Upper lobe of left lung (tissue), 6 donors: ENCODE data around the gene CDH13. TPM values are rescaled to one million over a fixed set of nuclear protein-coding genes. Genes with fewer than 3 reads are reported as not detected.

Source experiments
- ATAC-seq, 2 donors: fragments of 200-7000 bp; cut with Tn5 transposase; one replicate each; pipeline ENCODE4 v1.9.1; 2022; ENCODE audit warnings: mild to moderate bottlenecking in 2 of 2, moderate library complexity in 2 of 2; ENCODE audit not compliant: low FRiP score in 2 of 2
- DNase-seq, 2 donors: peaks; one replicate each; pipeline ENCODE4 v3.0.0-alpha.2; 2019 to 2020
- H3K27ac ChIP-seq, 4 donors: fragments of 200-600 bp; sonication (generic); one replicate each; pipeline ENCODE4 v1.5.1; 2016 to 2019
- H3K27me3 ChIP-seq, 4 donors: fragments of 200-600 bp; sonication (generic); one replicate each; pipeline ENCODE4 v1.5.1; 2017 to 2019
- H3K36me3 ChIP-seq, 4 donors: fragments of 200-600 bp; sonication (generic); one replicate each; pipeline ENCODE4 v1.5.1; 2016 to 2019
- H3K4me1 ChIP-seq, 4 donors: fragments of 200-600 bp; sonication (generic); one replicate each; pipeline ENCODE4 v1.5.1; 2018 to 2019
- H3K4me3 ChIP-seq, 4 donors: fragments of 200-600 bp; sonication (generic); one replicate each; pipeline ENCODE4 v1.5.1; 2017 to 2019; ENCODE audit warnings: mild to moderate bottlenecking in 2 of 4, moderate library complexity in 1 of 4
- H3K9me3 ChIP-seq, 4 donors: fragments of 200-600 bp; sonication (generic); one replicate each; pipeline ENCODE4 v1.5.1; 2018 to 2019
- EP300 ChIP-seq, 4 donors: sonication (generic); formaldehyde crosslinking; IDR thresholded peaks; one replicate each; pipeline ENCODE4 v1.5.1; 2017; ENCODE audit warnings: antibody characterized with exemption in 4 of 4, control low read depth in 2 of 4
- POLR2A ChIP-seq, 4 donors: fragments of 450-650 bp; IDR thresholded peaks; one replicate each; pipeline ENCODE4 v1.5.1; 2016 to 2017; ENCODE audit warnings: antibody characterized with exemption in 4 of 4, mild to moderate bottlenecking in 2 of 4
- POLR2AphosphoS5 ChIP-seq, 2 donors: sonication (generic); formaldehyde crosslinking; IDR thresholded peaks; one replicate each; pipeline ENCODE4 v1.5.1; 2017; ENCODE audit warnings: antibody characterized with exemption in 2 of 2
- WGBS, 2 donors: methylation state at CpG; one replicate each; pipeline ENCODE4 v1.1.5; 2017 to 2018; 5-methylcytosine and 5-hydroxymethylcytosine counted together
- total RNA-seq, 6 donors: library from RNA; depleted of rRNA in 4 of 6; stranded (reverse); fragments of >200 nt in 4 of 6; gene quantifications; one replicate each; pipeline versions ENCODE4 v1.1.0 to v1.2.1, GENCODE V29; 2016 to 2021
- TF ChIP-seq, protein P1 (sequence below), 6 experiments: fragments of 450-650 bp in 4 of 6; fragments of 200-600 bp in 2 of 6; sonication (generic) in 2 of 6; IDR thresholded peaks; one replicate each; pipeline ENCODE4 v1.5.1; 2016 to 2019; ENCODE audit warnings: antibody characterized with exemption in 6 of 6
- donor health status: DM: no; HTN: no; CAD: no; lungs with moderate emphysema.
- donor health status: DM: no; HTN: yes; CAD: no; lungs with severe emphysema.

CDH13 gene
- total RNA-seq, 6 donors from 2014 or later, result 11.3 to 39.8 (median 19.9) TPM

DNA sequence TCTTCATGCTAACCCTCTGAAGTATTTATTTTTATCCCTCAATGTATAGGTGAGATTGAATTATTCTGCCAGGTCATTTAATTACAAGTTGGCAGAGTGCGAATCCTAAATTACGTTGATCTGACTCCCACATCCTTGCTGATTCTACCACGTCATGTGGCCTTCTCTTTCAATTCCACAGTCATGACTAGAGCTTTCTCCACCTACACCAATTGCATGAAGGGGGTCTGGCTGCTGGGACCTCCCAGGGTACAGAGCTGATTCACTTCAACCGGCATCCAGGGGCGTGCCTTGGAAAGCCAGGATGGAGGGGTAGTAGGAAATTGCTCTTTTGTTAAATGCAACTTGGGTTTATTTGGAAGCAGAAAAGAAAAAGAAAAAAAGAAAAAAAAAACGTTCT lies 41.1 kb upstream of the CDH13 start:
- Histone ChIP-seq H3K4me1 (no peaks in the 10 kb centered on the region), H3K27me3 (no peaks in the 10 kb centered on the region), H3K4me3 (no peak overlapping the region), H3K9me3 (no peaks in the 10 kb centered on the region), H3K27ac (no peak overlapping the region), H3K36me3 (no peaks in the 10 kb centered on the region)
- ATAC-seq (no peak), DNase-seq (no peak)
- no peak for TF ChIP-seq POLR2AphosphoS5 (IDR thresholded peaks at IDR 0.05)
- no peak for TF ChIP-seq EP300 (IDR thresholded peaks at IDR 0.05)
- no peak for TF ChIP-seq POLR2A (IDR thresholded peaks at IDR 0.05)
- WGBS, 2 donors, result 70 to 82% methylated on average over 6 of the region's 6 CpGs

DNA sequence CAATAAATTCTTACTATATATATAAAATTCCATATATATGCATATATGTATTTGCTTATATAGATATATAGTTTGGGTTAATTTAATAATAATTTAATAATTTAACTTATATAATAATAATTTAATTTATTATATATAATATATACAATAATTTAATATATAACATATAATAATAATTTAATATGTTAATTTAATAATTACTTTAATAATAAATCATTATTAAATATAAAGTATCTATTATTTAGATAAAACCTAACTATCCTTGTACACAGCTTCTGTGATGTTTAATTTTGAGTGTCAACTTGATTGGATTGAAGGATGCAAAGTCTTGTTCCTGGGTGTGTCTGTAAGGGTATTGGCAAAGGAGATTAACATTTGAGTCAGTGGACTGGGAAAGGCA lies 40.6 kb upstream of the CDH13 start:
- no peaks in the 10 kb centered on the region for H3K4me1 ChIP-seq
- no peaks in the 10 kb centered on the region for H3K36me3 ChIP-seq
- no peak overlapping the region for H3K4me3 ChIP-seq
- H3K27me3 ChIP-seq, result no peaks in the 10 kb centered on the region
- no peaks in the 10 kb centered on the region for H3K9me3 ChIP-seq
- no peak for TF ChIP-seq POLR2AphosphoS5 (IDR thresholded peaks at IDR 0.05)
- no peak for TF ChIP-seq EP300 (IDR thresholded peaks at IDR 0.05)
- TF ChIP-seq POLR2A (IDR thresholded peaks at IDR 0.05), result no peak
- TF ChIP-seq, protein P1, sequence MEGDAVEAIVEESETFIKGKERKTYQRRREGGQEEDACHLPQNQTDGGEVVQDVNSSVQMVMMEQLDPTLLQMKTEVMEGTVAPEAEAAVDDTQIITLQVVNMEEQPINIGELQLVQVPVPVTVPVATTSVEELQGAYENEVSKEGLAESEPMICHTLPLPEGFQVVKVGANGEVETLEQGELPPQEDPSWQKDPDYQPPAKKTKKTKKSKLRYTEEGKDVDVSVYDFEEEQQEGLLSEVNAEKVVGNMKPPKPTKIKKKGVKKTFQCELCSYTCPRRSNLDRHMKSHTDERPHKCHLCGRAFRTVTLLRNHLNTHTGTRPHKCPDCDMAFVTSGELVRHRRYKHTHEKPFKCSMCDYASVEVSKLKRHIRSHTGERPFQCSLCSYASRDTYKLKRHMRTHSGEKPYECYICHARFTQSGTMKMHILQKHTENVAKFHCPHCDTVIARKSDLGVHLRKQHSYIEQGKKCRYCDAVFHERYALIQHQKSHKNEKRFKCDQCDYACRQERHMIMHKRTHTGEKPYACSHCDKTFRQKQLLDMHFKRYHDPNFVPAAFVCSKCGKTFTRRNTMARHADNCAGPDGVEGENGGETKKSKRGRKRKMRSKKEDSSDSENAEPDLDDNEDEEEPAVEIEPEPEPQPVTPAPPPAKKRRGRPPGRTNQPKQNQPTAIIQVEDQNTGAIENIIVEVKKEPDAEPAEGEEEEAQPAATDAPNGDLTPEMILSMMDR (IDR thresholded peaks at IDR 0.05), result no peak
- ATAC-seq, result no peak
- H3K27ac ChIP-seq, result no peak overlapping the region
- DNase-seq, result no peak

DNA sequence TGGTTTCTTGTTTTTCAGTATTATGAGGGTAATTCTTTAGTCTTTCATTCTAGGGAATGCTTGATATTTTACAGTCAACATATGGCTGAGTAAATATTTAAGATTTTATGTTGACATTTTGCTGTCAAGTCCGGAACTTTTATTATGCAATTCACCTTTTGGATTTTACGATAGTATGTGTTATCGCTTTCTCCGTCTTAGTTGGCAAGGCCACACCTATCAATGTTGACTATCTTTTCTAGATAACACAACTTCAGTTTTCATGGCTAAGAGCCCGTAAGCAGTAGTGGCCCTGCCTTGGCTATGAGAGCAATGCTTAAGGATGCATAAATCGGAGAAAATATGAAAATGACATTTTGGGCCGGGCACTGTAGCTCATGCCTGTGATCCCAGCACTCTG lies 39.5 kb upstream of the CDH13 start:
- H3K9me3 ChIP-seq, result no peaks in the 10 kb centered on the region
- no peak for ATAC-seq
- H3K27me3 ChIP-seq, result no peaks in the 10 kb centered on the region
- no peak overlapping the region for H3K4me3 ChIP-seq
- H3K4me1 ChIP-seq, result no peaks in the 10 kb centered on the region
- 66 to 77% methylated on average over 7 of the region's 7 CpGs for WGBS, 2 donors
- no peak for DNase-seq
- H3K36me3 ChIP-seq, result no peaks in the 10 kb centered on the region
- TF ChIP-seq POLR2AphosphoS5 (IDR thresholded peaks at IDR 0.05), result no peak
- TF ChIP-seq POLR2A (IDR thresholded peaks at IDR 0.05), result no peak
- TF ChIP-seq, protein P1 (IDR thresholded peaks at IDR 0.05), result no peak
- TF ChIP-seq EP300 (IDR thresholded peaks at IDR 0.05), result no peak
- H3K27ac ChIP-seq, result no peak overlapping the region

DNA sequence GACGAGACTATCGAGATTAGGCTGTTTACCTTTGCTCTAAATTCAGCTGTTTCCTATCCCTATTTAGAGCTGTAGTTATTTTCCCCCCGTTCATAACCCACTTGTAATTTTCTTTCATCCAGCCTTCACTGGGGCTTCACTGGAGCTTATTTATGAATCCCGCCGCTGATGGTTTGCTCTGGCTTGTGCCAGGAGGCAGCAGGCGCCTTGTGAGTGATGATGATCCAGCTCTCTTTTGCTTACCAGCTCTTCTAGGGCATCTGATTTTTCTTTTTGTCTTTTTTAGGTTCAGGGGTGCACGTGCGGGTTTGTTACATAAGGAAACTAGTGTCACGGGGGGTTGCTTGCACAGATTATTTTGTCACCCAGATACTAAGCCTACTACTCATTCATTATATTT lies 37.4 kb upstream of the CDH13 start:
- Histone ChIP-seq H3K27ac (no peak overlapping the region), H3K27me3 (no peaks in the 10 kb centered on the region), H3K4me3 (no peak overlapping the region), H3K9me3 (no peaks in the 10 kb centered on the region), H3K36me3 (no peaks in the 10 kb centered on the region), H3K4me1 (no peaks in the 10 kb centered on the region)
- no peak for DNase-seq
- WGBS, 2 donors, result 79 to 85% methylated on average over 9 of the region's 9 CpGs
- ATAC-seq, result no peak
- TF ChIP-seq EP300 (IDR thresholded peaks at IDR 0.05) (no peak), POLR2AphosphoS5 (IDR thresholded peaks at IDR 0.05) (no peak), POLR2A (IDR thresholded peaks at IDR 0.05) (no peak)
- TF ChIP-seq, protein P1 (IDR thresholded peaks at IDR 0.05), result no peak

DNA sequence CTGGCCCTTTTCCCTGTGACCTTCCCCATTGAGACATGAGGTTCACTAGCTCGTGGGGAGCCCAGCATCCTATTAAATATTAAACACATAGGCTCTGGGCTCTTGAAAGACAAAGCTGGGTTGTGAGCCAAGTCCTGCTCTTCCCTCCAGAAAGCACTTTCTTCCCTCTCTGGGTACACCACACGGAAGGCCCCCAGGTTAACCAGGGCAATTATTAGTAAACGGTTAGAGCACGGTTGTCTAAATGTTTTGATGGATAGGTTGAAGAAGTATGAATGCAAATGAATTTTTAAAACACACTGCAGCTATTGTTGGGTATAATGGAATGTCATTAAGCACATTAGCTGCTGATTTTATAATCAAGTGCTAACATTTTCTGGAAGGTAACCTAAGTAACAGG lies 32.7 kb upstream of the CDH13 start:
- no peaks in the 10 kb centered on the region for H3K9me3 ChIP-seq
- no peak for TF ChIP-seq POLR2A (IDR thresholded peaks at IDR 0.05)
- TF ChIP-seq EP300 (IDR thresholded peaks at IDR 0.05), result no peak
- TF ChIP-seq, protein P1 (IDR thresholded peaks at IDR 0.05), result no peak
- no peak for TF ChIP-seq POLR2AphosphoS5 (IDR thresholded peaks at IDR 0.05)
- no peak overlapping the region for H3K4me3 ChIP-seq
- H3K4me1 ChIP-seq, result no peaks in the 10 kb centered on the region
- 50 to 57% methylated on average over 4 of the region's 4 CpGs for WGBS, 2 donors
- H3K36me3 ChIP-seq, result no peaks in the 10 kb centered on the region
- ATAC-seq (no peak), DNase-seq (no peak)
- no peaks in the 10 kb centered on the region for H3K27me3 ChIP-seq
- H3K27ac ChIP-seq, result no peak overlapping the region
